Retinal pigment epithelial cell (primary cell): Measurements from ENCODE around the gene MS4A4E.
"Not testable (repeated sequence)": the region's sequence is repeated elsewhere in the genome, so short reads cannot be mapped to it uniquely, and the experiment has no call there.

Experiments used
- DNase-seq: peaks from one replicate; pipeline ENCODE4 v3.0.0-alpha.2; 2010; ENCODE audit warnings: low read depth
- H3K4me3 ChIP-seq: 2 replicates; pipeline ENCODE4 v1.5.1; 2011; ENCODE audit warnings: mild to moderate bottlenecking, low read length, control low read depth, moderate library complexity
- CTCF ChIP-seq: conservative IDR thresholded peaks from 2 replicates; pipeline ENCODE4 v1.5.1; 2011; ENCODE audit warnings: low read depth, low read length, control low read depth, inconsistent platforms

Gene MS4A4E

GRCh38 chr11:60242740-60243239 lies at the start of gene MS4A4E:
TSS of gene MS4A4E (minus strand) at chr11:60243137. CDS start at chr11:60230055, 13,082 bp downstream.
- DNase-seq, result no peak
- no peak for TF ChIP-seq CTCF
- no peak within 1 kb of the TSS for H3K4me3 ChIP-seq

- H3K4me3 ChIP-seq, result no peak overlapping the region
- TF ChIP-seq CTCF, result no peak
- no peak for DNase-seq
These were observed 49.2 kb upstream of the MS4A4E start for GRCh38 chr11:60292145-60292544.

GRCh38 chr11:60288531-60288930 lies 45.6 kb upstream of the MS4A4E start:
- no peak for TF ChIP-seq CTCF
- DNase-seq, result no peak
- no peak overlapping the region for H3K4me3 ChIP-seq

GRCh38 chr11:60285411-60286126 lies 42.6 kb upstream of the MS4A4E start:
- DNase-seq, H3K4me3 ChIP-seq: not testable (repeated sequence)

- DNase-seq, result no peak
- no peak for TF ChIP-seq CTCF
- no peak overlapping the region for H3K4me3 ChIP-seq
These were observed 39.3 kb upstream of the MS4A4E start for GRCh38 chr11:60282286-60282685.

GRCh38 chr11:60281485-60281884 lies 38.5 kb upstream of the MS4A4E start:
- DNase-seq, result no peak
- no peak overlapping the region for H3K4me3 ChIP-seq
- no peak for TF ChIP-seq CTCF

- TF ChIP-seq CTCF, result no peak
- no peak within 1 kb of the TSS for H3K4me3 ChIP-seq
- no peak for DNase-seq
These were observed 37.5 kb upstream of the MS4A4E start, which contains the start of gene MS4A4A for GRCh38 chr11:60280412-60280811. TSS of gene MS4A4A (plus strand) at chr11:60280666. CDS start at chr11:60280676, 10 bp downstream.
